B cell (primary cell): ENCODE measurements around the gene MAJIN. TPM values are rescaled to one million over a fixed set of nuclear protein-coding genes. Genes with fewer than 3 reads are reported as not detected.

Experiments used
- ATAC-seq: fragments of 200-7000 bp; cut with Tn5 transposase; one replicate; pipeline ENCODE4 v1.10.0; 2021; ENCODE audit warnings: low read depth, mild to moderate bottlenecking, moderate number of reproducible peaks, moderate library complexity
- CTCF ChIA-PET: fragments of 350-600 bp; sonication (Branson Sonifier 250); formaldehyde crosslinking; loops from one replicate; lab custom pipeline; 2021; ENCODE audit warnings: antibody characterized with exemption, inconsistent platforms; lab: Charles Lee
- POLR2A ChIA-PET: fragments of 350-600 bp; sonication (Branson Sonifier 250); formaldehyde crosslinking; loops from one replicate; lab custom pipeline; 2021; ENCODE audit warnings: antibody characterized with exemption; lab: Charles Lee
- DNase-seq: peaks from one replicate; pipeline ENCODE4 v3.0.0; 2013
- H2AFZ ChIP-seq: 2 replicates; pipeline ENCODE4 v1.6.1; 2012; ENCODE audit warnings: mild to moderate bottlenecking, low read depth, low read length; ENCODE audit not compliant: insufficient read depth, poor library complexity, severe bottlenecking
- H3K27ac ChIP-seq, 2 donors: 1 replicate in 1 of 2; 2 replicates in 1 of 2; pipeline ENCODE4 v1.5.1; 2012 to 2013; ENCODE audit warnings: low read length in 2 of 2, mild to moderate bottlenecking in 2 of 2, moderate library complexity in 1 of 2
- H3K27me3 ChIP-seq, 4 experiments: fragments of 200-600 bp in 1 of 4; sonication (generic) in 1 of 4; replicated peaks in 1 of 4; 1 replicate in 2 of 4; 2 replicates in 2 of 4; pipeline versions ENCODE4 v1.6.1 to v1.7.0; 2013 to 2016; ENCODE audit warnings: low read length in 3 of 4, mild to moderate bottlenecking in 2 of 4, mixed read lengths in 1 of 4, moderate library complexity in 1 of 4; ENCODE audit not compliant: insufficient read depth in 4 of 4, control insufficient read depth in 3 of 4; ENCODE audit errors: control extremely low read depth in 1 of 4
- H3K36me3 ChIP-seq, 2 experiments: replicated peaks in 1 of 2; 1 replicate in 1 of 2; 2 replicates in 1 of 2; pipeline versions ENCODE4 v1.6.1 to v1.7.1; 2013; ENCODE audit warnings: low read length in 1 of 2; ENCODE audit not compliant: insufficient read depth in 2 of 2, control insufficient read depth in 1 of 2; ENCODE audit errors: control extremely low read depth in 1 of 2, extremely low read depth in 1 of 2
- H3K4me1 ChIP-seq, 2 donors: fragments of 200-600 bp in 1 of 2; sonication (generic) in 1 of 2; 1 replicate in 1 of 2; 2 replicates in 1 of 2; pipeline versions ENCODE4 v1.5.1 to v1.6.1; 2013 to 2017; ENCODE audit warnings: low read length in 2 of 2; ENCODE audit not compliant: control insufficient read depth in 2 of 2, insufficient read depth in 2 of 2
- H3K4me2 ChIP-seq: replicated peaks from 2 replicates; pipeline ENCODE3; 2012; ENCODE audit warnings: mild to moderate bottlenecking, low read depth, low read length; ENCODE audit not compliant: poor library complexity, severe bottlenecking
- H3K4me3 ChIP-seq, 5 experiments: fragments of 200-600 bp in 1 of 5; sonication (generic) in 1 of 5; 1 replicate in 3 of 5; 2 replicates in 2 of 5; pipeline versions ENCODE4 v1.5.1 to v1.7.0; 2011 to 2016; ENCODE audit warnings: low read length in 4 of 5, mild to moderate bottlenecking in 4 of 5, low read depth in 2 of 5, control low read depth in 1 of 5, moderate library complexity in 1 of 5; ENCODE audit not compliant: insufficient read depth in 1 of 5; ENCODE audit errors: control extremely low read depth in 1 of 5, extremely low read depth in 1 of 5
- H3K79me2 ChIP-seq: fragments of 200-600 bp; sonication (generic); one replicate; pipeline ENCODE4 v1.6.0; 2016; ENCODE audit warnings: low read length; ENCODE audit not compliant: control insufficient read depth, insufficient read depth
- H3K9ac ChIP-seq: fragments of 200-600 bp; sonication (generic); 2 replicates; pipeline ENCODE4 v1.6.1; 2017; ENCODE audit warnings: mild to moderate bottlenecking, low read length, moderate library complexity
- H3K9me3 ChIP-seq, 3 donors: one replicate each; pipeline versions ENCODE4 v1.6.1 to v1.7.1; 2013; ENCODE audit warnings: low read length in 2 of 3; ENCODE audit not compliant: control insufficient read depth in 2 of 3, insufficient read depth in 1 of 3; ENCODE audit errors: control extremely low read depth in 1 of 3
- H4K20me1 ChIP-seq: 2 replicates; pipeline ENCODE4 v1.6.0; 2012; ENCODE audit warnings: mild to moderate bottlenecking, low read length; ENCODE audit not compliant: insufficient read depth, control insufficient read depth, poor library complexity, severe bottlenecking
- H3K27ac Mint-ChIP-seq: one replicate; pipeline ENCODE4 v1.8.0; 2021; ENCODE audit warnings: mixed read lengths
- H3K27me3 Mint-ChIP-seq: one replicate; pipeline ENCODE4 v1.8.0; 2021; ENCODE audit warnings: mixed read lengths
- H3K4me1 Mint-ChIP-seq: one replicate; pipeline ENCODE4 v1.8.0; 2021; ENCODE audit warnings: mixed read lengths
- H3K4me3 Mint-ChIP-seq: one replicate; pipeline ENCODE4 v1.8.0; 2021; ENCODE audit warnings: mixed read lengths
- H3K9me3 Mint-ChIP-seq: one replicate; pipeline ENCODE4 v1.8.0; 2022; ENCODE audit warnings: mixed read lengths; ENCODE audit not compliant: insufficient read depth
- EZH2 ChIP-seq: IDR thresholded peaks from 2 replicates; pipeline ENCODE4 v1.6.1; 2012; ENCODE audit warnings: borderline replicate concordance, low read depth, mild to moderate bottlenecking, moderate library complexity, low read length; ENCODE audit not compliant: insufficient read depth, poor library complexity, severe bottlenecking
- WGBS: methylation state at CpG from one replicate; pipeline ENCODE4 v1.1.5; 2013; ENCODE audit warnings: missing lambda C conversion rate; ENCODE audit not compliant: insufficient coverage; 5-methylcytosine and 5-hydroxymethylcytosine counted together
- intact Hi-C: fragments of 100-400 bp; cut with micrococcal nuclease; formaldehyde crosslinking; loops from one replicate; pipeline ENCODE4 v1.10.0; 2022
- polyA plus RNA-seq: library from polyadenylated mRNA; depleted of rRNA; stranded (reverse); fragments of >200 nt; gene quantifications from 2 replicates; pipeline ENCODE4 v1.2.3, GENCODE V29; 2012
- total RNA-seq, 2 donors: library from RNA; stranded (reverse); fragments of 120-200 nt in 1 of 2; gene quantifications; 1 replicate in 1 of 2; 2 replicates in 1 of 2; pipeline versions ENCODE4 v1.2.3 to v1.2.4, GENCODE V29; 2013 to 2022
- TF ChIP-seq, protein P1 (sequence below): fragments of 200-600 bp; IDR thresholded peaks from one replicate; pipeline ENCODE4 v1.8.0; 2022; ENCODE audit warnings: antibody characterized with exemption, mild to moderate bottlenecking

The MAJIN gene
- total and polyA plus RNA-seq, 2 donors (not counting 1 experiment from before 2014, with no cell fraction given), result 0.71 to 2.4 TPM

GRCh38 chr11:65013888-65014725 is 42.2 kb upstream of the MAJIN start, which contains the start of gene ARL2:
Gene ARL2, plus strand, starts transcription at chr11:65014160. Its CDS starts 48 bp downstream, at chr11:65014208.
- Mint-ChIP-seq H3K27me3 (no peaks in the 10 kb centered on the region), H3K4me1 (peaks cover 23% of the 10 kb centered on the region), H3K4me3 (peak within 1 kb of the TSS; percentile 92), H3K9me3 (no peaks in the 10 kb centered on the region), H3K27ac (peak within 1 kb of the TSS; percentile 98)
- Histone ChIP-seq H3K4me2 (peak within 1 kb of the TSS; percentile 82), H3K4me1 (peaks cover 9 to 35% of the 10 kb centered on the region in 2 donors), H3K79me2 (peaks cover 35% of the 10 kb centered on the region), H3K9me3 (no peaks in the 10 kb centered on the region), H3K4me3 (peak within 1 kb of the TSS; percentile 38 to 92 (median 83)), H3K27ac (peak within 1 kb of the TSS; percentile 93 to 98), H4K20me1 (no peaks in the 10 kb centered on the region), H3K36me3 (peaks cover 0 to 8% of the 10 kb centered on the region in 2 experiments), H3K9ac (peak within 1 kb of the TSS; percentile 80), H2AFZ (peak within 1 kb of the TSS; percentile 74), H3K27me3 (no peaks in the 10 kb centered on the region)
- ChIA-PET POLR2A (interaction anchor here (0.5 to 1.9 kb wide), 15 partner anchors 14 to 1346 kb away, joined by 3 to 8 read pairs (median 3); partner anchors contain the start of genes FAU, MRPL49, TM7SF2 and VPS51), CTCF (interaction anchor here (0.5 to 5.0 kb wide), 32 partner anchors 10 to 325 kb away, joined by 3 to 36 read pairs (median 4); partner anchors contain the start of genes BATF2, CAPN1, FAU and MRPL49)
- intact Hi-C loops, result loop anchor here (1.0 to 5.0 kb wide), 13 partner anchors 13 to 247 kb away; partner anchors contain the start of genes ATG2A, CAPN1, CDCA5 and MAJIN
- no peak for TF ChIP-seq EZH2
- TF ChIP-seq, protein P1, sequence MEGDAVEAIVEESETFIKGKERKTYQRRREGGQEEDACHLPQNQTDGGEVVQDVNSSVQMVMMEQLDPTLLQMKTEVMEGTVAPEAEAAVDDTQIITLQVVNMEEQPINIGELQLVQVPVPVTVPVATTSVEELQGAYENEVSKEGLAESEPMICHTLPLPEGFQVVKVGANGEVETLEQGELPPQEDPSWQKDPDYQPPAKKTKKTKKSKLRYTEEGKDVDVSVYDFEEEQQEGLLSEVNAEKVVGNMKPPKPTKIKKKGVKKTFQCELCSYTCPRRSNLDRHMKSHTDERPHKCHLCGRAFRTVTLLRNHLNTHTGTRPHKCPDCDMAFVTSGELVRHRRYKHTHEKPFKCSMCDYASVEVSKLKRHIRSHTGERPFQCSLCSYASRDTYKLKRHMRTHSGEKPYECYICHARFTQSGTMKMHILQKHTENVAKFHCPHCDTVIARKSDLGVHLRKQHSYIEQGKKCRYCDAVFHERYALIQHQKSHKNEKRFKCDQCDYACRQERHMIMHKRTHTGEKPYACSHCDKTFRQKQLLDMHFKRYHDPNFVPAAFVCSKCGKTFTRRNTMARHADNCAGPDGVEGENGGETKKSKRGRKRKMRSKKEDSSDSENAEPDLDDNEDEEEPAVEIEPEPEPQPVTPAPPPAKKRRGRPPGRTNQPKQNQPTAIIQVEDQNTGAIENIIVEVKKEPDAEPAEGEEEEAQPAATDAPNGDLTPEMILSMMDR, result peak; percentile 85
- WGBS, result under 1% methylated on average over 96 of the region's 96 CpGs
- ATAC-seq, result peak; percentile 80
- peak; percentile 96 for DNase-seq
